GM12878 (cell line): ENCODE data around the gene HK1. TPM values are rescaled to one million over a fixed set of nuclear protein-coding genes. Genes with fewer than 3 reads are reported as not detected.
A peak's percentile ranks its signal among the peaks of the same experiment; 100 is the strongest.

Experiments used
- ATAC-seq: fragments of 200-7000 bp; cut with Tn5 transposase; 3 replicates; pipeline ENCODE4 v1.9.1; 2020; ENCODE audit warnings: mild to moderate bottlenecking, moderate library complexity
- BruUV-seq: library from RNA; stranded (reverse); fragments of 400-500 nt; replicated peaks from 2 replicates; lab custom pipeline; 2021; lab: Mats Ljungman, UMichigan
- CTCF ChIA-PET: fragments of 300-600 bp; sonication (Branson Sonifier 250); formaldehyde crosslinking; extraction: SDS; loops from one replicate; lab custom pipeline; 2021; ENCODE audit warnings: inconsistent platforms; lab: Yijun Ruan, JAX
- POLR2A ChIA-PET: fragments of 350-600 bp; formaldehyde crosslinking; extraction: SDS; loops from one replicate; lab custom pipeline; 2021; ENCODE audit warnings: inconsistent platforms; lab: Charles Lee
- RAD21 ChIA-PET: fragments of 300-600 bp; sonication (Branson Sonifier 250); formaldehyde crosslinking; loops from one replicate; lab custom pipeline; 2023; ENCODE audit warnings: antibody characterized with exemption; ENCODE audit not compliant: unreplicated experiment; lab: Charles Lee
- SMC1A ChIA-PET: fragments of 300-600 bp; sonication (Branson Sonifier 250); formaldehyde crosslinking; loops from one replicate; lab custom pipeline; 2023; ENCODE audit not compliant: unreplicated experiment, uncharacterized antibody; lab: Charles Lee
- DNase-seq: peaks from one replicate; pipeline ENCODE4 v3.0.0-alpha.2; 2011; ENCODE audit warnings: low read depth, low spot score
- FAIRE-seq: peaks from 3 replicates; lab custom pipeline; 2011; peaks lifted over from hg19 to GRCh38; lab: Jason Lieb, UNC
- H2AFZ ChIP-seq: 2 replicates; pipeline ENCODE4 v1.6.0; 2011; ENCODE audit warnings: low read depth, low read length, control low read depth; ENCODE audit not compliant: control insufficient read depth
- H3K27ac ChIP-seq: 2 replicates; pipeline ENCODE4 v1.5.1; 2011; ENCODE audit warnings: control low read depth; ENCODE audit not compliant: control insufficient read depth, insufficient read depth
- H3K27me3 ChIP-seq, 2 experiments: replicated peaks in 1 of 2; 2 replicates each; pipeline versions ENCODE4 v1.6.0 to v1.6.1; 2011; ENCODE audit warnings: low read length in 1 of 2; ENCODE audit not compliant: control insufficient read depth in 2 of 2, insufficient read depth in 2 of 2
- H3K36me3 ChIP-seq, 2 experiments: 2 replicates each; pipeline ENCODE4 v1.5.1; 2011; ENCODE audit warnings: low read length in 1 of 2; ENCODE audit not compliant: control insufficient read depth in 2 of 2, insufficient read depth in 2 of 2
- H3K4me1 ChIP-seq: 2 replicates; pipeline ENCODE4 v1.6.1; 2011; ENCODE audit warnings: mild to moderate bottlenecking, low read length, moderate library complexity, mixed read lengths; ENCODE audit not compliant: control insufficient read depth, insufficient read depth
- H3K4me2 ChIP-seq: 2 replicates; pipeline ENCODE4 v1.6.0; 2011; ENCODE audit warnings: control low read depth; ENCODE audit not compliant: control insufficient read depth, insufficient read depth
- H3K4me3 ChIP-seq: fragments of 200-600 bp; sonication (generic); 2 replicates; pipeline ENCODE4 v1.5.1; 2016
- H3K79me2 ChIP-seq: 2 replicates; pipeline ENCODE4 v1.6.0; 2011; ENCODE audit warnings: low read length; ENCODE audit not compliant: control insufficient read depth, insufficient read depth
- H3K9ac ChIP-seq: 2 replicates; pipeline ENCODE4 v1.8.0; 2011; ENCODE audit warnings: low read length, control low read depth, mixed read lengths; ENCODE audit not compliant: control insufficient read depth, insufficient read depth
- H3K9me3 ChIP-seq: replicated peaks from 3 replicates; pipeline ENCODE4 v1.5.1; 2011; ENCODE audit warnings: mild to moderate bottlenecking, low read length; ENCODE audit not compliant: control insufficient read depth, insufficient read depth
- H4K20me1 ChIP-seq: 2 replicates; pipeline ENCODE4 v1.6.0; 2011; ENCODE audit not compliant: control insufficient read depth, insufficient read depth
- BHLHE40 ChIP-seq, 2 experiments: fragments of 450-650 bp in 1 of 2; IDR thresholded peaks; 2 replicates each; pipeline ENCODE4 v1.6.1; 2011 to 2017; ENCODE audit warnings: low read depth in 2 of 2, borderline replicate concordance in 1 of 2, improper control_type of control experiment in 1 of 2, low read length in 1 of 2, mild to moderate bottlenecking in 1 of 2
- RB1 ChIP-seq: fragments of 450-650 bp; formaldehyde crosslinking; IDR thresholded peaks from 2 replicates; pipeline ENCODE4 v1.6.1; 2017; ENCODE audit warnings: mild to moderate bottlenecking, borderline replicate concordance
- WGBS: methylation state at CpG from one replicate; pipeline ENCODE4 v1.1.6; 2016; ENCODE audit warnings: low lambda C conversion rate; ENCODE audit not compliant: insufficient replicate concordance, insufficient coverage; ENCODE audit errors: missing lambda C conversion rate; 5-methylcytosine and 5-hydroxymethylcytosine counted together
- in situ Hi-C: fragments of 300-500 bp; cut with MboI; formaldehyde crosslinking; loops from 9 replicates; pipeline ENCODE4 v1.14.3; 2018; ENCODE audit warnings: mixed read lengths
- intact Hi-C: fragments of 100-400 bp; cut with micrococcal nuclease; formaldehyde crosslinking; loops from one replicate; pipeline ENCODE4 v1.14.2; 2022; ENCODE audit not compliant: unreplicated experiment
- polyA plus RNA-seq, 11 experiments: library from polyadenylated mRNA; depleted of rRNA in 4 of 11; unstranded in 6 of 11; stranded (reverse) in 5 of 11; fragments of >200 nt; fragmentation: Nextera tagmentation in 4 of 11; fragmentation: Illumina TruSeq in 1 of 11; extraction: Ambion mirVana in 4 of 11; extraction: Trizol in 1 of 11; gene quantifications; 1 replicate in 1 of 11; 2 replicates in 10 of 11; pipeline versions ENCODE4 v1.2.1 to v1.2.3, GENCODE V29; 2011 to 2016; ENCODE audit warnings: inconsistent platforms in 2 of 11, missing spikeins in 2 of 11, low read depth in 1 of 11
- total RNA-seq, 4 experiments: library from RNA; depleted of rRNA in 3 of 4; stranded (reverse); fragments of >200 nt in 3 of 4; fragmentation: Illumina TruSeq in 1 of 4; extraction: Trizol in 1 of 4; gene quantifications; 2 replicates each; pipeline versions ENCODE4 v1.2.1 to v1.2.3, GENCODE V29; 2013 to 2021
- TF ChIP-seq, protein P1 (sequence below): fragments of 150-350 bp; IDR thresholded peaks from 2 replicates; pipeline ENCODE4 v1.6.1; 2014; ENCODE audit warnings: mild to moderate bottlenecking, low read depth, low read length

HK1 gene
- total and polyA plus RNA-seq, 10 of the 15 experiments (the other 5 are each of a cell fraction or from before 2014, with no cell fraction given): 3.4 to 77.3 (median 46.6) TPM

- TF ChIP-seq, protein P1, sequence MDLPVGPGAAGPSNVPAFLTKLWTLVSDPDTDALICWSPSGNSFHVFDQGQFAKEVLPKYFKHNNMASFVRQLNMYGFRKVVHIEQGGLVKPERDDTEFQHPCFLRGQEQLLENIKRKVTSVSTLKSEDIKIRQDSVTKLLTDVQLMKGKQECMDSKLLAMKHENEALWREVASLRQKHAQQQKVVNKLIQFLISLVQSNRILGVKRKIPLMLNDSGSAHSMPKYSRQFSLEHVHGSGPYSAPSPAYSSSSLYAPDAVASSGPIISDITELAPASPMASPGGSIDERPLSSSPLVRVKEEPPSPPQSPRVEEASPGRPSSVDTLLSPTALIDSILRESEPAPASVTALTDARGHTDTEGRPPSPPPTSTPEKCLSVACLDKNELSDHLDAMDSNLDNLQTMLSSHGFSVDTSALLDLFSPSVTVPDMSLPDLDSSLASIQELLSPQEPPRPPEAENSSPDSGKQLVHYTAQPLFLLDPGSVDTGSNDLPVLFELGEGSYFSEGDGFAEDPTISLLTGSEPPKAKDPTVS: no peak
Measured at GRCh38 chr10:69413221-69413865, 135.0 kb downstream of the HK1 start (continued).

- no peak overlapping the region for H2AFZ ChIP-seq
- TF ChIP-seq BHLHE40 (IDR thresholded peaks at IDR 0.05; ENCODE audit: borderline replicate concordance in 1 of 2, low read depth in 2 of 2, low read length in 1 of 2) (peak in 1 of 2 experiments; percentile 43; a peak in 1 of 4 replicates), RB1 (no peak)
- peaks cover 4% of the 10 kb centered on the region for H3K4me1 ChIP-seq
- ChIA-PET SMC1A (interaction anchor here (1.2 to 1.5 kb wide), 2 partner anchors 36 to 93 kb away, joined by 3 read pairs; partner anchors contain the start of gene TSPAN15), CTCF (interaction anchor here (0.6 to 0.9 kb wide), 4 partner anchors 51 to 176 kb away, joined by 3 to 4 read pairs (median 3); no protein-coding TSS in a partner anchor), POLR2A (interaction anchor here (1.1 kb wide), 1 partner anchor 36 kb away, joined by 3 read pairs; no protein-coding TSS in a partner anchor), RAD21 (no interaction called here)
- DNase-seq: no peak
- no peaks in the 10 kb centered on the region for H3K36me3 ChIP-seq
- H3K27ac ChIP-seq: no peak overlapping the region
- H3K27me3 ChIP-seq: no peaks in the 10 kb centered on the region; a peak in 2 of 4 replicates
- no TSS peak for BruUV-seq
- no peak for ATAC-seq
- 47% methylated on average over 20 of the region's 20 CpGs for WGBS
- H3K4me3 ChIP-seq: no peak overlapping the region
- in situ Hi-C loops: loop anchor here (5.0 to 10.0 kb wide), 2 partner anchors 93 to 220 kb away; partner anchors contain the start of gene FAM241B
- no peaks in the 10 kb centered on the region for H3K9me3 ChIP-seq
- no peak overlapping the region for H3K9ac ChIP-seq
- intact Hi-C loops: no loop called here
- no peaks in the 10 kb centered on the region for H3K79me2 ChIP-seq
- H4K20me1 ChIP-seq: no peaks in the 10 kb centered on the region
- FAIRE-seq: no peak
- no peak overlapping the region for H3K4me2 ChIP-seq
Measured at GRCh38 chr10:69414036-69415018, 136.0 kb downstream of the HK1 start.
